Amniotic stem cell (primary cell): ENCODE data around the gene HOMER3.
"Not testable (repeated sequence)": the region's sequence is repeated elsewhere in the genome, so short reads cannot be mapped to it uniquely, and the experiment has no call there.

Experiments
- DNase-seq: peaks from one replicate; lab custom pipeline; 2025; lab: John Stamatoyannopoulos, UW

Gene HOMER3

DNA sequence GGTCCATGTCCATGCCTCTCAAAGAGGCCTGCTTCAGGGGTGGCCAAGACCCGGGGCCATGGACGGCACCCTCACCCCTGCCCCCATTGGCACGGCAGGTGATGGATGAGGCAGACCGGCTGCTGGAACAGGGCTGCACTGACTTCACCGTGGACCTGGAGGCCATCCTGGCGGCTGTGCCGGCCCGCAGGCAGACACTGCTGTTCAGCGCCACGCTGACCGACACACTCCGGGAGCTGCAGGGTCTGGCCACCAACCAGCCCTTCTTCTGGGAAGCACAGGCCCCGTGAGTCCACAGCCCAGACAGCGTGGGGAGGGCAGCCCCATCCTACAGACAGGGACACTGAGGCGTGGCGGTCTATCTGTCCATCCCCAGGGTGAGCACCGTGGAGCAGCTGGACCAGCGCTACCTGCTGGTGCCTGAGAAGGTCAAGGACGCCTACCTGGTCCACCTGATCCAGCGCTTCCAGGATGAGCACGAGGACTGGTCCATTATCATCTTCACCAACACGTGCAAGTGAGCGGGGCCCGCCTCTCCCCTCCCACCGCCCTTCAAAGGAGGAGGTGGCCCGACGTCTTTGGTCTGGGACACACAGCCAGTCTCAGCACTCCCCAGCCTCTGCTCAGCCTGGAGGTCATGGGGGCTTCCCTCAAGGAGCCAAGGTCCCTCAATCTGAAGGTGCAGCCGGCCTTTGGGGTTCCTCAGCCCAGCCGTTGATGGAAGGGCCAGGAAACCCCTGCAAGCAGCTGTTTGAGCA is 18.6 kb downstream of the HOMER3 start:
- no peak for DNase-seq

GRCh38 chr19:18921593-18921992 is 19.4 kb downstream of the HOMER3 start:
- no peak for DNase-seq

DNA sequence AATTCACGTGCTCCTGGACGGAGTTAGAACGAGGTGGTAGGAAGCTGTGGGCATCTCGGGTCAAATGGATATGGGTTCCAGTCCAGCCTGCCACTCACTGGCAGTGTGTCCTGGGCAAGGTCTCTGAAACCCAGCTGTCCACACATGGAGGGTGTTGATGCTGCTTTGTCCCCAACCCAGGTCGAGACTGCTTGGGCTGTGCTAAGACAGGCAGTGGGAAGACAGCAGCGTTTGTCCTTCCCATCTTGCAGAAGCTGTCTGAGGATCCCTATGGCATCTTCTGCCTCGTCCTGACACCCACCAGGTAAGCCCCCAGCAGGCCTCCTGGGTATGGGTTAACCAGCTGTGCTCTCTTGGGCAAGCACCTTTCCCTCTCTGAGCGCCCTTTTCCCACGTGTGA is 20.6 kb downstream of the HOMER3 start:
- no peak for DNase-seq

DNA sequence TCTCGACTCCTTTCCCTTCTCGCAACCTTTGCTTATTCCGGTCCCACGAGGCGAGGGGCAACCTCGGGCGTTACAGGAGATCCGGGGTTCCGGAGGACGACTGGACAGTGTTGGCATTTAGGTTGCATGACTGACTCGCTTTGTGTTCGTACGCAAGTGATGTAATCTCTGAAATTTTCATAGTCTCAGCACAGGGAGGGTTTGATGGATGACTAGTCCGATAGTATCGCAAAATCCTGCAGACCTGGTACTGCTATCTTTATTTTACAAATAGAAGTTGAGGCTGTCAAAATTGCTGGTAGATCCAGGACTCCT is 21.2 kb downstream of the HOMER3 start:
- DNase-seq: no peak

- peak; percentile 98 for DNase-seq
Observed at GRCh38 chr19:18919086-18919899, 21.7 kb downstream of the HOMER3 start, which contains the start of the genes COPE and DDX49. Gene COPE (minus strand): TSS chr19:18919387. CDS start chr19:18919348, 39 bp downstream. Gene DDX49 (plus strand): TSS chr19:18919715. CDS start chr19:18919742, 27 bp downstream.

DNA sequence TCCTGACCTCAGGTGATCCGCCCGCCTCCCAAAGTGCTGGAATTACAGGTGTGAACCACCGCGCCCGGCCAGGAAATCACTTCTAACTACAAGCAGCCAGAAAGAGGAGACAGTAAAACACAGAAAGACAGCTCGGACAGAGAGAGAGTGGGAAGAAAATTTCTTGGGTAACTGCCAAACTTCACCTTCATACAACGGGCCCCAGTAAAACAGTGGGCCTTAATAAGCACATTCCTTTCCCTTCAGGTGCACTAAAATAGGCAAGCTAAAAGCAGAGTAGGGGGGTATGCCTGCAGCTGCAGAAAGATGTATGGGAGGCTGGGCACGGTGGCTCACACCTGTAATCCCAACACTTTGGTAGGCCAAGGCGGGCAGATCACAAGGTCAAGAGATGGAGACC is 23.4 kb downstream of the HOMER3 start:
- not testable (repeated sequence) for DNase-seq

- DNase-seq: no peak
Observed at GRCh38 chr19:18915639-18916038, 25.4 kb downstream of the HOMER3 start.

GRCh38 chr19:18913466-18913865 is 27.6 kb downstream of the HOMER3 start:
- no peak for DNase-seq

GRCh38 chr19:18912933-18913332 is 28.1 kb downstream of the HOMER3 start:
- DNase-seq: no peak

DNA sequence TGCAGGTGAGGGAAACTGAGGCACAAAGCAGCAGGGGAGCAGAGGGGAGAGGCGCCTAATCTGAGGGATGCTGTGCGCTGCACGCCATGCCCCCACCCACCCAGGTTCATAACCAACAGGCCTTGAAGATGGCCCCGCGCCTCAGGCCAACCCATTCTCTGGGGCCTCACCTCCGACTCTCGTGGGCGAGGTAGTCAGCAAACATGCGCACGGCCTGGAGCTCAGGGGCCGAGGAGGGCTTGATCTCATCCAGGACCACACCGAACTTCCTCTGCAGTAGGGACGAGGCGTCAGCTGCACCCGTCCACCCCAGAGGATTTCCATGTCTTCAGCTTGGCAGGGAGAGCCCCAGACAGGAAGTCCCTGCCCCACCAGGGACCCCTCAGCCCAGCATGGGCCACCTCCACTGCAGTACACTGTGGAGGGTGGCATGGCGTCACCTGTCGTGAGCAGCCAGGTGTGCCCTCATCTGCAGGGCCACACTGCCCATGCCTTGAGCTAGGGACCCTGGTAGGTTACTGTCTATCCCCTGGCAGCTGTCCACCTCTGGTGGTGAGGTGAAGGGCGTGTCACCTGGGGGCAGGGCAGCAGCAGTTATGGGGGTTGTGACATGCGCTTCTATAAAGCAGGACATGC is 30.1 kb downstream of the HOMER3 start:
- DNase-seq: no peak

DNA sequence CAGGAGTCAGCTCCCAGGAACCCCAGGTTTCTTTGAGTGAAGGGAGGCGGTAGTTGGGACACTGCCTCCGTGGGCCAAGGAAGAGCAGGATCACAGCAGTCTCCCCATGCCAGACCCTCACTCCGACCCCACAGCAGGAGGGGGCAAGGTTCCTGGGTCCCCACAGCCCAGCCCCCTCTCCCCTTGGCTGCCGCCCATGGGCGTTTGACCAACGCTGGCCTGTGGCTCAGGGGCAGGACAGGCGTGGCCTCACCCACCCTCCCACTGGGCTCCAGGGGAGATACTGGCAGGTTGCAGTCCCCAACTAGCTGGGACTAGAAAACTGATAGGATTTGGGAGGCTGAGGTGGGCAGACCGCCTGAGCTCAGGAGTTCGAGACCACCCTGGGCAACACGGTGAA is 31.0 kb downstream of the HOMER3 start:
- no peak for DNase-seq

DNA sequence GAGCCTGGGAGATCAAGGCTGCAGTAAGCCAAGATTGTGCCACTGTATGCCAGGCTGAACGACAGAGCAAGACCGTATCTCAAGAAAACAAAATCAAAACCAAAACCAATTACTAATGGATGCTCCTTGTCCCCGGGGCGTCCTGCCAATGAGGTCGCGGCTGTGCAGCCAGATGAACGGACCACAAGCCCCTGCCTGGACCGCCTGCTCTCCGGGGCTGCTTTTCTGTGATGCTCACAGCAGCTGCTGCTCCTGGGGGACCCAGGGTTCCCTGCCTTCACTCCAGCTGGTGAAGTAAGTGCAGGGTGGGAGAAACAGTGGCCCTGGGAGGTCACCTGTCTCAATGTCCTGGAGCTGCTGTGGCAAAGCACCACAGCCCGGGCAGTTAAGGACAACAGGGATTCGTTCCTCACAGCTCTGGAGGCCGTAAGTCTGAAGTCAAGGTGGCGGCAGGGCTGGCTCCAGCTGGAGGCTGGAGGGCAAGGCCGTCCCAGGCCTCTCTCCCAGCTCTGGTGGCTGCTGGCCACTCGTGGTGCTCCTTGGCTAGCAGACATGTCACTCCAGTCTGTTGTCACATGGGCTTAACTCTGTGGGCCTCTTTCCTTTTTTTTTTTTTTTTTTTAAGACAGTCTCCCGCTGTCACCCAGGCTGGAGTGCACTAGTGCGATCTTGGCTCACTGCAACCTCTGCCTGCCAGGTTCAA is 31.9 kb downstream of the HOMER3 start:
- DNase-seq: no peak

- no peak for DNase-seq
Observed at GRCh38 chr19:18906605-18907519, 34.2 kb downstream of the HOMER3 start.

DNA sequence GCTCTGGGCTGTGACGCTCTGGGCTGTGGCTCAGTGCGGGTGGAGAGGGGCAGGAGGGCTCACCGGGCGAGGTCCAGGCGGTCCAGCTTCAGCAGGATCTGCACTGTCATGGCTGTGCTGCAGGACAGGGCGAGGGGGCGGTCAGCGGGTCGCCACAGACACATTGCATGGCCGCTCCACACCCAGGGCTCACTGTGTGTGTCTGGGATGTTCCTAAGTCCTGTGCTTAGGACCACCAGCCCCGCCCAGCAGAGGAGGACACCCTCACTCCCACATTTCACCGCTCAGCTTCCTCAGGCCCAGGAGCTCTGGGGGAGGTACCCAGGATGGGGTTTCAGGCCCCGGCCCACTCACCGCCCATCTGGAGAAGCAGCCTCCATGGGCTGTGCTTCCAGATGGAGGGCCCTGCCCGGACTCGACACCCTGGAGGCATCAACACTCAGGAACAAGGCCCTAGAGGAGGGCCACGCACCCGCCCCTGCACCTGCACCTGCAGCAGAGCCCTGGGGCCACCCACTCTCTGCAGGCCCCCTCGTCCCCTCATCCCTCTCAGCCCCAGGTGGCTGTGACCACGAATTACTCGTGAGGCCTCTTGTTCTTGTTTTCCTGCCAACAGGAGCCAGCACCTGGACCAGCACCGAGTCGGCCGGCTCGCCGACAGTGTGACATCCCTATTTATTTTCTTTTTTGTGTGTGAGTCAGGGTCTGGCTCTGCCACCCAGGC is 35.3 kb downstream of the HOMER3 start:
- no peak for DNase-seq

GRCh38 chr19:18905058-18905456 is 36.0 kb downstream of the HOMER3 start:
- no peak for DNase-seq

DNA sequence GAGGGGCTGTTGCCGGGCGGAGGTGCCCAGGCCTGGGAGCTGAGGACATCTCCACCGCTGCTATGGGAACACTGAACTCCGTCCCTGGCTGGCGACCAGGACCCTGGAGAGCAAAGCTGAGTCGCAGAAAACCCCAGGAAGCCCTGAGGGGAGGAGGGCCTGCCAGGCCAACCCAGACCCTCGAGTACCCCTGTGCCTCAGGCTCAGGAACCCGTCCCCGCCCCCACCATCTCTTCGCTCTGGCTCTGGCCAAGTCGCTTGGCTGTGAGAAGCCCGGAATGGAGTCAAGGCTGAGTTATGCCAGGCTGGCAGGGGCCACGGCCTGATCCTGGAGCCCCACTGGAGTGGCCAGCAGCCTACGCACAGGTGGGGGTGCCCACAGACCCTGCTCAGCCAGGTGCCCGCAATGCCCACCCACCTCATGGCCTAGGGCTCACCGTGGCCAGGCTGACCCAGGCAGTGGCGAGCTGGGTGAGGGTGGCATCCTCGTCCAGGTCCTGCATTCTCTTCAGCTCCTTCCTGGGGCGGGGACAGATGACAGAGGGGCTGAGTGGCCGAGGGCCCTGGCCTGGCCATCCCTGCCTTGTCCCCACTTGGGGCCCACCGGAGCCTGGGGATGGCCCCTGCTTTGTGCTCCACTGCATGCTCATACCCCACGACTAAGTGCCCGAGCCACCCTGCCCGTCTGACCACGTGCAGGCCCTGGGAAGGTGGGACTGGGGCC is 36.5 kb downstream of the HOMER3 start:
- no peak for DNase-seq

- DNase-seq: no peak
Observed at GRCh38 chr19:18903156-18904037, 37.6 kb downstream of the HOMER3 start.

- DNase-seq: not testable (repeated sequence)
Observed at GRCh38 chr19:18902519-18902918, 38.5 kb downstream of the HOMER3 start.

DNA sequence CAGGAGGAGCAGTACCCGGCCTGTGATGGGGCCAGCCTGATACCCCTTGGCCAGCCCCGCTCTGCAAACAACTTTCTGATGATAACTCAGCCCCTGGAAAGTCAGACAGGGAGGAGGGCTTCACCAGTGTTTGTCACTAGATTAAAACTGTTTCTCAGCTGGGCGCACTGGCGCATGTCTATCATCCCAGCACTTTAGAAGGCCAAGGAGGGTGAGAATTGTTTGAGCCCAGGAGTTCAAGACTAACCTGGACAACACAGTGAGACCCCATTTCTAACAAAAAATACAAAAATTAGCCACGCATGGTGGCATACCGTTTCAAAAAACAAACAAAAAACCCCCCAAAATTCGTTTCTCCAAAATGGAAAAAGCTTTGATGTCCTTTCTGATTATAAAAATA is 39.5 kb downstream of the HOMER3 start:
- no peak for DNase-seq
